GM19467 (cell line): ENCODE data around the gene ACOT13.
"Not testable (repeated sequence)": the region's sequence is repeated elsewhere in the genome, so short reads cannot be mapped to it uniquely, and the experiment has no call there.

Experiments used
- ATAC-seq: cut with Tn5 transposase; IDR thresholded peaks from one replicate; pipeline ENCODE4 v1.9.1; 2021; ENCODE audit warnings: mild to moderate bottlenecking, moderate library complexity; ENCODE audit not compliant: unreplicated experiment

Gene ACOT13

DNA sequence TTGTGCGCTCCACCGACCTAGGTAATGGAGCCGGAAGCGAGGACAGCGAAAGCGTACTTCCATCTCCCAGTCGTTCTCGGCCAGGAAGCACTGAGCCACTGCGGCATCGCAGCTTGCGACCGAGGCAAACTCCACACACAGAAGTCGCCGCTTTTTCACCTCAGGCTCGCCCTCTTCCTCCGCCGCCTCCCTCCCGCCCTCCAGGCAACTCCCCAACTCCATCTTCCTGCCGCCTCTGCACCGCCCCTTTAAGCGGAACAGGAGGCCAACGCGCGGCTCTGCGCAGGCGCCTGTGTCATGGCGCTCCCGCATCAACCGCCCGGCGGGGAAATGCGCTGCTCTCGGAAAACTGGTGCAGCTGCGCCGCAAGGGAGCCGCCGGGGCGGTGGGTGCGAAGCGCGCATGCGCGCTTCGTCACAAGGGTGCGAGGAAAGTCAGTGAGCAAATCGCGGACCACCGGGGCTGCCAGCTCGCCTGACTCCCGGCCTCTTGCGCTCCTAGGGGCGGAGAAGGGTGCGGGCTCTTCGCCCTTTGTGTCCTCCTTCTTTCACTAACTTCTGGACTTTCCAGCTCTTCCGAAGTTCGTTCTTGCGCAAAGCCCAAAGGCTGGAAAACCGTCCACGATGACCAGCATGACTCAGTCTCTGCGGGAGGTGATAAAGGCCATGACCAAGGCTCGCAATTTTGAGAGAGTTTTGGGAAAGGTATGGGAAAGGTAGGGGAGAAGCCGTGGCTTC is at the start of gene ACOT13, which contains the start of gene TDP2:
ACOT13 (plus strand) TSS at position 437 of the 737 bp plus-strand sequence; CDS start at position 624, 187 bp downstream.
TDP2 (minus strand) TSS at position 259 of the 737 bp plus-strand sequence; CDS start at position 222, 37 bp downstream.
- ATAC-seq, result peak; percentile 95

DNA sequence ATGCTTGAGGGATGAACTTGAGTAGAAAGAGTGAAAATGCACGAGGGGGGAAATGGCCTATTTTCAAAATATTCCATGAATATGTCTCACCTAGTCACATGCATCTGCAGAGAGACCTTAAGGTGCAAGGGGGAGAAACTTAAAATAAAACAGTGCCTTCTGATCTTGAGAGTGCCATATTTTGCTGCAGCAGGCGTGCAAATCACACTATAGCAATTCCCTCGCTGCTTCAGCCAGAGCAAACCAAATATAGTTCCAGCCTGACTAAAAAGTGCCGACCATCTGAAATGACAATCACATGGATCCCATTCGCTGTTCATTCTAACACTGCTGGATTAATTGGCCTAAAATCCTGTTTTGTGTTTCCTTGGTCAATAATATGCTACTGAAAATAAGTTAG is 47.2 kb upstream of the ACOT13 start:
- no peak for ATAC-seq

DNA sequence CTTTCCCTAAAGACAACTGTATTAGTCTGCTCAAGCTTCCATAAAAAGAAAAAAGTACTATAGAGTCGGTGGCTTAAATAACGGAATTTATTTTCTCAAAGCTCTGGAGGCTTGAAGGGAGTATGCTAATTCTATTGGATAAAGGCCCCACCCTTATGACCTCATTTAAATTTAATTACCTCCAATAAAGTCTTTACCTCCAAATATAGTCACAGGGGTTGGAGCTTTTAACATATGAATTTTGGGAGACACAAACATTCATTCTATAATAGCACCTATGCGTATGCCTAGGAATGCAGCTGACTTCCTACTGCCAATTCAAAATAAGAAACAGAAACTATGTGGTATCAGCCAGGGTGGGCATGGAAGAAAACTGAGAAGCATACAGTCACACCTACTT is 46.2 kb upstream of the ACOT13 start:
- ATAC-seq, result no peak

DNA sequence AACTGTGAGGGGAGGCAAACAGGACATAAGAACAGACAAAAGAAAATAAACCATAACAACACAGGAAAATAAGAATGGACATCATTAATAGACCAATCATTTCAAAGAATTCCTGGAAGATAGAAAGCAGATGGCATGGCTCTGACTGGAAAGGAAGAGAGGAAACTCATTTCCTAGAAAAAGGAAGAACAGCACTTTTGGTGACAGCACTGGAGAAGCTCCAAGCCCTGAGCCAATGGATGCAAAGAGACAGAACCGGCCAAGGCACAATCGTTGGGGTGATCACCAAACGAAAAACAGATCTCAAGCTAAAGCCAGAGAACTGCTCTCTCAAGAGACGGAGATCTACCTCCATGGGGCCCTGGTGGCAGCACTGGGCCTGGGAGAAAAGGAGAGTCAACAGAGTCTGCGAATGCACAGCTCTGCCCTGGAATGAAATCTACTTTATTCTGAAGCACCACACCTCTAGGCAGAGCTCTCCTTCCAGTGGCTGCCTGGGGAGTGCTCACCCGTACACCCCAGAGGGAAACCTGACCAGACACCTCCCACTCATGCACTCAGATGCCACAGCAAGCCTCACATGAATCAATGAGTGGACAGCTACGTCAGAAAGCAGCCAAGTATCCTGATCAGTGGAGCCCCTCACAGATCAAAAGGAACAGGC is 45.1 kb upstream of the ACOT13 start:
- ATAC-seq, result no peak

- no peak for ATAC-seq
Observed at GRCh38 chr6:24630856-24631505, 35.9 kb upstream of the ACOT13 start.

- ATAC-seq, result no peak
Observed at GRCh38 chr6:24631671-24632070, 35.2 kb upstream of the ACOT13 start.

DNA sequence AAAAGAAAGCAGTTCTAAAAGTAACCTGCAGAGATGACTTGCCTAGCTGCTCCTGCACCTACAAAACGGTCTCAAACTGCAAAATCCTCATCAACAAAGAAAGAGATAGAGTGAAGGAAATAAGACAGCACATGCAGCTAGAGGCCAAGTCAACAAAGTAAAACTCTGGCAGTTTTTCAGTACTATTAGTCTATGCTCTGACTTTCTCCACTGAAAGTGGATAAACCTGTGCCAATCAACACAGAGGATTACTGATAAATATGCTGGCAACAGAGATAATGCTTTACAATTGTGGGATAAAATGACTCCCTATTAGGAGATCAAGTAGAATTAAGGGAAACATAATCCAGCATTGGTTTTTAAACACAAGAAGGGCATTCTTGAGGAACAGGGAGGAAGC is 34.3 kb upstream of the ACOT13 start:
- ATAC-seq, result no peak

- no peak for ATAC-seq
Observed at GRCh38 chr6:24636681-24637080, 30.2 kb upstream of the ACOT13 start.

DNA sequence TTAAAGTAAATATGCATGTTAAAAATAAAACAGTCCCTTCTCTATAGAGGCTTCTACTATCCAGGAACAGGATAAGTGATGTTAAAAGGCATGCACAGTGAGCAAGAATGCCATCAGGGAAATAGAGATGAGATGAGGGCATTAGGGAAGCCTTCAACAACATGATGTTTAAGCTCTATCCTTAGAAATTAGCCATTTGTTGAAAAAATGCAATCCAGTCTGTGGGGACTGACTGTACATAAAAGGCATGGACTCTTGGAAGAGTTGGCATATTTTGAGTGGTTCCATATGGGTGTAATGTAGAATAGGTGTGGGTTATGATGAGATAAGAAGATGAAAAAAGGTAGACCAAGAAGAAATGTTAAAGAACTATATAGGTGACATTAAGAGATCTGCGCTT is 26.7 kb upstream of the ACOT13 start:
- ATAC-seq, result no peak

DNA sequence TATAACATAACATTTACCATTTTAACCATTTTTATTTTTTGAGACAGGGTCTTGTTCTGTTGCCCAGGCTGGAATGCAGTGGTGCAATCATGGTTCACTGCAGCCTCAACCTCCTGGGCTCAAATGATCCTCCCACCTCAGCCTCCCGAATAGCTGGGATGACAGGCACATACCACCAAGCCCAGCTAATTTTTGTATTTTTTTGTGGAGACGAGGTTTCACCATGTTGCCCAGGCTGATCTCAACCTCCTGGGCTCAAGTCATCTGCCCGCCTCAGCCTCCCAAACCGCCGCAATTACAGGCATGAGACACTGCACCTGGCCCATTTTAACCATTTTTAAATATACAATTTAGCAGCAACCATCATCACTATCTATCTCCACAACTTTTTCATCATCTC is 26.2 kb upstream of the ACOT13 start:
- not testable (repeated sequence) for ATAC-seq

- no peak for ATAC-seq
Observed at GRCh38 chr6:24642061-24642460, 24.8 kb upstream of the ACOT13 start.

GRCh38 chr6:24643920-24644319 is 23.0 kb upstream of the ACOT13 start:
- ATAC-seq, result no peak

GRCh38 chr6:24644377-24644776 is 22.5 kb upstream of the ACOT13 start:
- no peak for ATAC-seq

DNA sequence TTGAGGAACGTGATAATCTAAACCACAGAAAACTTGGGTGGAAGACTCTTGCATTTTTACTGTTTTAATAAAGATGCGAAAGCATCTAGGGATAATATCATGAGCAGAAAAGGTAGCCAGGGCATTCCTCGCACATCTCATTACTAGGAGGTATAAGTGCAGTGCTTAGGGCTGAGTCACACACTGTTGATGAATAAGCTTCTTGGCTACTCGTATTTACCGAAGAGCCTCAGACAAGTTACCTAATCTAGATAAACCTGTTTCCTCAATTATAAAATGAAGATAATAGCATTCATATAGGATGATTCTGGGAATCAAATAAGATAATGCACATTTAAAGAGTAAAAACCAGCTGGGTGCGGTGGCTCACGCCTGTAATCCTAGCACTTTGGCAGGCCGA is 20.1 kb upstream of the ACOT13 start:
- no peak for ATAC-seq

- no peak for ATAC-seq
Observed at GRCh38 chr6:24648276-24648675, 18.6 kb upstream of the ACOT13 start.

- ATAC-seq, result no peak
Observed at GRCh38 chr6:24649691-24650090, 17.2 kb upstream of the ACOT13 start.

GRCh38 chr6:24650365-24650764 is 16.5 kb upstream of the ACOT13 start:
- ATAC-seq, result no peak

- no peak for ATAC-seq
Observed at GRCh38 chr6:24655215-24655614, 11.7 kb upstream of the ACOT13 start.

DNA sequence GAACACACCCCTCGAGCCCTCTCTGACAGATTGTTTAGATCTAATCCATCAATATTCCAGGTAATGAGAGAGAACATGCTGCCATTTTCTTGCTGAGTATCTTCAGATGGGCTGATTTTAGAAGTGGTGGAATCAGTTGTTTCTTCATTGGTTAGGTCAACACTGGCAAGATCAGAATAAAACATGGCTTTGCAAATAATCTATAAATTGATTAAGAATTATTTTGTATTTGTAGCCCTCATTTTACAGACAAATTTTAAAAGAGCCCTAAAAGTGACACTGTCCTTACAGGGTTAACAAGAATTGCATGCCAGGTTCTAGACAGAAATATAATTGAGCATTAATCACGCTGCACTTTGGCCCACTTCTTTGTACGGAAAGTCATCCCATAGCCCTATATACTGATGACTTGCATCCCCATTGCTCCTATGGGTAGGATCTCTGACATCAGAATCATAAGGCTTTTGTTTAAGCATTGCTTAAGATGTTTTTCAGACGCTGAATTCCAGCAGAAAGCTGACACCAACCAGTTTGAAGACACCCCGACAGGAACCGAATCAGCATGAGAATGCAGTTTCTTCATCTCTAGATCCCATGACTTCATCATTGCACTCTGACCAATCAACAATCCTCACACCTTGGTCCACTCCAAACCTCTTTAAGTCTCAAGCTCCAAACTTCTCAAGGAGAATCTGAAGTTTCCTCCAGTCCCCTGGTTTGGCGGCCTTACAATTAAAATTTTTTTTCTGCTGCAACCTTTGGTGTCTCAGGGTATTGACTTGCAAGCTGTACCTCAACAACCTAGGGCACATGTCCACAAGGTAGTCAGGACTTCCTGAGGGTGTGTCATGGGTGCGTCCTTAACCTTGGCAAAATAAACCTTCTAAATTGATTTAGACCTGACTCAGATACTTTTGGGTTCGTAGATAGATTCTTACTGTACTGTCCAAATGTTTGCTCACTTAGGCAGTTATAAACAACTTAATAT is 8.0 kb upstream of the ACOT13 start:
- no peak for ATAC-seq

DNA sequence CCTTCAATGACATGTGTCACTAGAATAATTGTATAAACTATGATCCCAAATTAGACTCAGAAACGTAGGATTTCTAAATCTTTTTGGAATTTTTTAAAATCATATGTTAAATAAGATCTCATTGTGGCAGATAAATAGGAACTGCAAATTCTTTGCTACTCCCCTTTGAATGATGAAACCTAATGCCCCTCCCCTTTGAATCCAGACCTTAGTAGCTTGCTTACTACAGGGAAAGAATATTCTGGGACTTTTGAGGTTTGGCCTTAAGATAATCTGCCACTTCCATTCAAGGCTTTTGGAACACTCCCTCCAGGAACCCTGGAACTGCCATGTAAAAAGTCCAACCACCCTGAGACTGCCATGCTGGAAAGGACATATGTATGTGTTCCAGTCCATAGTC is 7.3 kb upstream of the ACOT13 start:
- no peak for ATAC-seq

- no peak for ATAC-seq
Observed at GRCh38 chr6:24660105-24660504, 6.8 kb upstream of the ACOT13 start.
